H7 (cell line): ENCODE results near the gene DNAJA4. TPM values are rescaled to one million over a fixed set of nuclear protein-coding genes. Genes with fewer than 3 reads are reported as not detected.

Experiments used
- DNase-seq: peaks from one replicate; pipeline ENCODE4 v3.0.0; 2012
- H3K27me3 ChIP-seq: 2 replicates; pipeline ENCODE4 v1.6.0; 2011; ENCODE audit warnings: mild to moderate bottlenecking, low read length; ENCODE audit not compliant: control insufficient read depth, insufficient read depth
- H3K36me3 ChIP-seq: replicated peaks from 2 replicates; pipeline ENCODE4 v1.5.1; 2011; ENCODE audit warnings: low read length; ENCODE audit not compliant: control insufficient read depth, insufficient read depth
- H3K4me3 ChIP-seq: 2 replicates; pipeline ENCODE4 v1.5.1; 2011; ENCODE audit warnings: low read depth, mild to moderate bottlenecking, control low read depth, low read length, moderate library complexity; ENCODE audit not compliant: insufficient read depth
- total RNA-seq: library from RNA; depleted of rRNA; stranded (reverse); fragments of >200 nt; shearing (Covaris generic); gene quantifications from 2 replicates; pipeline ENCODE4 v1.2.3, GENCODE V29; 2014

Gene DNAJA4
- total RNA-seq, 1 experiment from 2014 or later = 0.03 TPM

DNA sequence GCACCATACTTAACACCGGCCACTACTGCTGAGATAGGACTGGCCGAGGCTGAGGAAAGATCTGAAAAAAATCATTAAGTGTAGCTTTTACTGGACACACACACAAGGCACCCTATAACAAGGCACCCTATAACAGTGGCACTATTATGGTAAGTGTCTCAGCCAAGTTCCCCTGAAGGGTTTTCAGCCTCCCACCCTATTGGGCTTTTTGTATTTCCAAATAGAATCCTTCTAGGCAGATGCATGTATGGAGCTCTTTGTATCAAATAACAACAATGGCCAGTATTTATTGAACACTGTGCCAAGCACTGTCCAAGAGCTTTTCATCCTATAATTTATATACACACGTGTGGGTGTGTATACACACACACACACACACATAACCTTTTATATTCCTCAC is 6.7 kb upstream of the DNAJA4 start:
- DNase-seq = no peak
- no peak overlapping the region for H3K4me3 ChIP-seq
- H3K27me3 ChIP-seq = no peaks in the 10 kb centered on the region
- H3K36me3 ChIP-seq = no peaks in the 10 kb centered on the region

DNA sequence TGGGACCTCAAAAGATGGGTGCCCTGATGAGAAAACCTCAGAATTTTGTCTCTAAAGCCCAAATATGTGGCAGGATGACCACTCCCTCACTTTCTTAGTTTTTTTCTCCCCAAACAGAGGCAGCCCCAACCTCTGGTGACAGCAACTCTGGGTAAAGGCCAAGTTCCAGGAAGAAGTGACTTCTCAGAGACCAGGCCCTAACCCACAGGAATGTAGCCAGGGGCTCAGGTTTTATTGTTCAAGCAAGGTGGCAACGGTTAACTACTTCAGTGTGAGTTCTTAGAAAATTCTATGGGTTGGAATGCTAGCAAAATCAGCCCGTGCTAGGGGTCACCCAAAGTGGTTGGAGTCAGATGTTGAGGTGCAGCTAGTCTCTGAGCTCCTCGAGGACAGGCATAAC is 5.1 kb upstream of the DNAJA4 start:
- H3K36me3 ChIP-seq = no peaks in the 10 kb centered on the region
- H3K27me3 ChIP-seq = no peaks in the 10 kb centered on the region
- no peak for DNase-seq
- H3K4me3 ChIP-seq = no peak overlapping the region

DNA sequence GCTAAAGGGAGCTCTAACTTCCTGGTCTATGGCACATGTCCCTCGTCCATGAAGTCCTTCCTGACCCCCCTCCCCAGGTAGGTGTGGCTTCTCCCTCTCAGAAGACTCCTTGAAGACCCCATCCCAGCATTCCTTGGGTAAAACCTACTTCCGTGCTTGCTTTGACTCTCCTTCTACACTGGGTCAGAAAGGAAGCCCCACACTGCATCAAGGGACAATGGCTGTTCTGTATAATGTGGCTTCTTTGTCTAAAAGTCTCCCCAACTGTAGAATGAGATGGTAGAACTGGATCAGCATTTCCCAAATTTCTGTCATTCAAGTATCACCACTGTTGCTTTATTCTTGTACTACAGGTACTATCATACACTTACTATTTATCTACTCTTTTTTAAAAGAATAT is 3.9 kb upstream of the DNAJA4 start:
- H3K36me3 ChIP-seq = no peaks in the 10 kb centered on the region
- H3K4me3 ChIP-seq = no peak overlapping the region
- peak; percentile 26 for DNase-seq

DNA sequence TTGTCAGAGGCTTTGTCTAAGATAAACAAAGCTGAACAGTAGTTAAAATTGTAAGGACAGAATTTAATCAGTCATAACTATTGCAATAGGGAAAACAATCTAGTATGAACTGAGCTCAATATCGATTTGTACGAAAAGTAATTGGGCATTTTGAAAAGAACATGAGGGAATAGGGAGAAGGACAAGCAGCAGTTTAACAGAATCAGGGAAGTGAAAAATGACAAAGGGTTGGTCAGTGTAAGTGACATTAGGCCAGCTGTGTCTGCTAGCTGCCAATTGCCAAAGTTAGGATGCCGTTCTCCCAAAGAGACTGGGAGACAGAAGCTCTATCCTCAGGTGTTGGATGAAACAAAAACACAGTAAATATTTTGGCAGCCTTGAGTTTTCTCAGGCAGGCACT is 3.3 kb upstream of the DNAJA4 start:
- no peak for DNase-seq
- H3K27me3 ChIP-seq = no peaks in the 10 kb centered on the region
- no peaks in the 10 kb centered on the region for H3K36me3 ChIP-seq
- H3K4me3 ChIP-seq = no peak overlapping the region

More for the DNA sequence above, 3.9 kb upstream of the DNAJA4 start:
- H3K27me3 ChIP-seq = no peaks in the 10 kb centered on the region

DNA sequence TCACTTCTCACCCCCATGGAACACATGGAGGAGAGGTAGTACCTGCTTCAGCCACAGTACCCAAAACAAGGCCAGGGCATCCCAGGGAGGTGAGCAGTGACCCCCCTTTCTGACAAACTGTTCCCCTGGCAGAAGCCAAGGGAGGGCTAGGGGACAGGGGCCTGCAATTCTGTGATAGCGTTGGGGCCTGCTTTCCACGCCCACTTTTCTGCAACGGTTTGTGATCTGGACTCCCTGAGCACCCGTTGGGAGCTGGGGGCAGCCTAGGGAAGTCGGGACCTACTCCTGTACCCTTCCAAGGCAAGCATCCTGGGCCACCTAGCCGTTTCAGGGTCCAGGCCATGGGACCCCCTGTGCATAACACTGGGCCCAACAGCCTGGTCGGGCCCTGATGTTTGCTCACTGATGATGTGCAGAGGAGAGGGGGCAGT is 996 bp upstream of the DNAJA4 start:
- peak; percentile 42 for DNase-seq
- Histone ChIP-seq H3K4me3 (no peak overlapping the region), H3K27me3 (no peaks in the 10 kb centered on the region), H3K36me3 (no peaks in the 10 kb centered on the region)

DNA sequence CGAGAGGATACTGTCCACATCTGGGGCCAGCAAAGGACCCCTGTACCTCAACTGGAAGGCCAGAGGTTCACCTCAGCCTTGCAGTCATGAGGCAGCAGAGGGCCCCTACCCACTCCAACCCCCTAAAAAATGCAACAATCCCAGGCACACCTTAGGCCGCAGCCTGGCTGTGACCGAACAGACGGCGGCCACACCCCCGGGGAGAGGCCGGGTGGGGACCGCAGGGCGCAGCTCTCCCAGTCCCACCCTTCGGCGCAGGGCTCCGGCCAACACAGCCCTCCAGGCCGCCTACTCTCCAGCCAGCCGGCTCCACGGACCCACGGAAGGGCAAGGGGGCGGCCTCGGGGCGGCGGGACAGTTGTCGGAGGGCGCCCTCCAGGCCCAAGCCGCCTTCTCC is 457 bp upstream of the DNAJA4 start:
- H3K4me3 ChIP-seq = no peak overlapping the region

DNA sequence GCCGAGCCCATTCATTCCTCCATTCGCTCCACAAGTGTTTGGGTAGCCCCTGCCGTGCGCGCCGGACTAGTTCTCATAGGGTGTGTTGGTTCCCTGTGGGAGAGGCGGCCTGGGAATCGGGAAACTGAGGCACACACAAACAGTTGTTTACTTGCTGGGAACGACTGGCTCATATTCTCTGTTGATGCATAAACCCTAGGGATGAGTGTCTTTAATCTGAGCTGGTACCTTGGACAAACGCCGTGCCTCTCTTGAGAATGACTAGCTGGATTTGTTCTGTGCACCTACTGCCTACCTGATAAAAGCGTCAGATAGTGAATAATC is 737 bp downstream of the DNAJA4 start:
- H3K36me3 ChIP-seq = no peaks in the 10 kb centered on the region
- peak overlapping the region; percentile 10; the same call in 1 of the 2 replicates for H3K4me3 ChIP-seq
- no peak for DNase-seq
- H3K27me3 ChIP-seq = no peaks in the 10 kb centered on the region

More for the DNA sequence above, 457 bp upstream of the DNAJA4 start:
- DNase-seq = no peak
- H3K36me3 ChIP-seq = no peaks in the 10 kb centered on the region
- no peaks in the 10 kb centered on the region for H3K27me3 ChIP-seq

DNA sequence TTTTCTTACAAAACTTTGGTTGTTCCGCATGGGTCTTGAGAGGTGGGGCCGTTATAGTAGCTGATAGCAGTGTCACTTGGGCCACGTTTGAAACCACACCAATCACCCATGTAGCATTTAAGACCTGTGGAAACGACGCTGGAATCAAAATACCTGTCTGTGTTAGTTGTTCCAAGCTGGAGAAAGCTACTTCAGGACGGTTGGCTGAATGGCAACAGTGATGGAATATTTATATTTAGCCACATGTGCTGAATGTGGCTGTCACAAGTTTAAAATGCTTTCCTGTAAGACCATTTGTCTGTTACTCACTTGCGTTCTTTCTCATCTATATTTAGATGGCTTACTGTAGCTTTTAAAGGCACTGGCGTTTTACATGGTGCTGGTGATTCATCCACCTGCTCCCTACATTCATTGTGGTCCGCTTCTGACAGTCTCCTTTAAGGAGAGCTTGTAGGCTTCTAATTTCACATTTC is 1.4 kb downstream of the DNAJA4 start:
- Histone ChIP-seq H3K27me3 (no peaks in the 10 kb centered on the region), H3K36me3 (no peaks in the 10 kb centered on the region), H3K4me3 (no peak overlapping the region)
- DNase-seq = no peak

DNA sequence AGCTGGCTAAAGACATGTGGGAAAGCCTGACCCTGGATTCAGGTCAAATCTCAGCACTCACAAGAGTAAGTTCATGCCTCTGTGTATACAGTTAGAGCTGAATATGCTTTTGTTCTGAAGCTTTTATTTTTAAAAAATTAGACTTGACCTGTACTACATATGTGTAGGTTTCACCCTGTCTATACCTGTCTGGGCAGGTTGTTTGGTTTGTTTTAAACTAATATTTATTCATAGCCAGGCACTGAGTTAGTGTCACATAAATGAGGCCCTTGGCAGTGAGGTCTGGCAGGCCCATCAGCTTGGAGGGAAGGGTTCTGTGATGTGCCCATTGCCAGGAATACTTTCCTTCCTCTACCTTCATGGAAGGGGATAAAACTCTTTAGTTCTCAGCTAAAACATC is 1.9 kb downstream of the DNAJA4 start:
- no peak for DNase-seq

DNA sequence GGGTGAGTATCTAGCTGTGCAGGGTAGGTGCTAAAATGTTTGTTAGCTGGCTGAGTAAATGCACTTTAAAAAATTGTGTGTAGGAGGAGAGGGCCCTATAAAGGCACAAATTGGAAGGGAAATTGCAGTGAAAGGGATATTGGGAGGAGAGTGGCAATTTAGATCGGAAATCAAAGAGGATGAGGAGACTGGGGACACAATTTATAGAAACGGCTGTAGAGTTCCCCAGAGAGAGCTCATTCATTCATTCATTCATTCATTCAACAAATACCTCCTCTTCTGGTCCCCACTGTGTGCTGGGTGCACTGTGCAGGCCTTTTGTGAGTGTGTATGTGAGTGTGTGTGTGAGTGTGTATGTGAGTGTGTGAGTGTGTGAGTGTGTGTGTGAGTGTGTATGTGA is 2.4 kb downstream of the DNAJA4 start:
- no peaks in the 10 kb centered on the region for H3K27me3 ChIP-seq
- no peak for DNase-seq
- no peaks in the 10 kb centered on the region for H3K36me3 ChIP-seq
- no peak overlapping the region for H3K4me3 ChIP-seq

More for the DNA sequence above, 1.9 kb downstream of the DNAJA4 start:
- H3K36me3 ChIP-seq = no peaks in the 10 kb centered on the region
- no peaks in the 10 kb centered on the region for H3K27me3 ChIP-seq
- no peak overlapping the region for H3K4me3 ChIP-seq

DNA sequence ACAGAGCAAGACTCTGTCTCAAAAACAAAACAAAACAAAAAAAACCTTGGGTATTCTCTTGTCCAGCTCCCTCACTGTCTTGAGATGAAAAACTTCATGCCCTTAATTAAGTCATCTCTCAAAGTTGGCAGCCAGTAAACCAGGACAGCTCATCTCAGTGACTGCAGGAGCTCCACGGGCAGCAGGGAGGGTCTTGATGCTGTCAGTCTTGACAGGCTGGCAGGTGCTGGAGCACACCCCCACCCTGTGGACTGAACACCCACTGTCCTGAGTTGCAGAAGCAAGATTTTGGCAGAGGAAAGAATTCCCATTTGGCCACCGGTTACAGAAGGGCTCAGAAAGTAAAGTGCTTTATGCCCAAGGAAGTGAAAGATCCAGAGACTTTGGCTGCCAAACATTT is 8.0 kb downstream of the DNAJA4 start:
- Histone ChIP-seq H3K27me3 (no peaks in the 10 kb centered on the region), H3K4me3 (no peak overlapping the region)
- peak; percentile 41 for DNase-seq

DNA sequence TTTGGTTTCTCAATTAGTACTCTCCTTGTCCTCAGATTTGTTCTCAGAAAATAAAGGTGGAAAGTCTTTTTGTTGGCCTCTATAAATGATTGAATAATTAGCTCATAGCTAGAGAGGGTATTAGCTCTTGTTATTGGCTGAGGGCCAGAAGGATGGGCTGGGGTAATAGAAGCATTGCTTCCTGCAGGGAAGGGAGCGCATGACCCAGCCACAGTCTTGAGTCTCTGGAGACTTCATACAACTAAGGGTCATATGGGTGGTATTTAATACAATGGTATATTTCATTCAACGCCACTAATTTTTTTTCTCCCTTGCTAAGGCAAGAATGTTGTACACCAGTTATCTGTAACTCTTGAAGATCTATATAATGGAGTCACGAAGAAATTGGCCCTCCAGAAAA is 8.4 kb downstream of the DNAJA4 start:
- Histone ChIP-seq H3K36me3 (no peaks in the 10 kb centered on the region), H3K27me3 (no peaks in the 10 kb centered on the region), H3K4me3 (no peak overlapping the region)
- DNase-seq = no peak

More for the DNA sequence above, 8.0 kb downstream of the DNAJA4 start:
- no peaks in the 10 kb centered on the region for H3K36me3 ChIP-seq

DNA sequence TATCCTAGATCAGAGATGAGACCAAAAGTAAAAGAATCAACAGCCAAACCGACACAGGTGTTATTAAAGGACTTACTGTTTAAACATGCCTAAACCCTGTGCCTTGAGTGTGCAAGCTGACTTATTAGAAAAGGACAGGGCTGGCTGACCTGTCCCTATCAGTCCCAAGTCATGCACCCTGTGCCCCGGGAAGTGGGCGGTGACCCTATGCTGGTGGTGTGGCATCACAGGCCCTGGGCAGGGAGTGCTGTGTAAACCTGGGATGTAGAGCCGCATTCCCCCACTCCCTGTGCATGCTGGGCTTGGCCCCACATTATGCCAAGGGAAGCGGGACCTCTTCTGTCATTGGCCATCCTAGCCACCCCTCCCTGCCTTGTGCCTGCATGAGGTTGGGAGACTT is 10.6 kb downstream of the DNAJA4 start:
- no peaks in the 10 kb centered on the region for H3K27me3 ChIP-seq
- no peak overlapping the region for H3K4me3 ChIP-seq
- H3K36me3 ChIP-seq = no peaks in the 10 kb centered on the region; the same call in 1 of the 2 replicates
- no peak for DNase-seq

DNA sequence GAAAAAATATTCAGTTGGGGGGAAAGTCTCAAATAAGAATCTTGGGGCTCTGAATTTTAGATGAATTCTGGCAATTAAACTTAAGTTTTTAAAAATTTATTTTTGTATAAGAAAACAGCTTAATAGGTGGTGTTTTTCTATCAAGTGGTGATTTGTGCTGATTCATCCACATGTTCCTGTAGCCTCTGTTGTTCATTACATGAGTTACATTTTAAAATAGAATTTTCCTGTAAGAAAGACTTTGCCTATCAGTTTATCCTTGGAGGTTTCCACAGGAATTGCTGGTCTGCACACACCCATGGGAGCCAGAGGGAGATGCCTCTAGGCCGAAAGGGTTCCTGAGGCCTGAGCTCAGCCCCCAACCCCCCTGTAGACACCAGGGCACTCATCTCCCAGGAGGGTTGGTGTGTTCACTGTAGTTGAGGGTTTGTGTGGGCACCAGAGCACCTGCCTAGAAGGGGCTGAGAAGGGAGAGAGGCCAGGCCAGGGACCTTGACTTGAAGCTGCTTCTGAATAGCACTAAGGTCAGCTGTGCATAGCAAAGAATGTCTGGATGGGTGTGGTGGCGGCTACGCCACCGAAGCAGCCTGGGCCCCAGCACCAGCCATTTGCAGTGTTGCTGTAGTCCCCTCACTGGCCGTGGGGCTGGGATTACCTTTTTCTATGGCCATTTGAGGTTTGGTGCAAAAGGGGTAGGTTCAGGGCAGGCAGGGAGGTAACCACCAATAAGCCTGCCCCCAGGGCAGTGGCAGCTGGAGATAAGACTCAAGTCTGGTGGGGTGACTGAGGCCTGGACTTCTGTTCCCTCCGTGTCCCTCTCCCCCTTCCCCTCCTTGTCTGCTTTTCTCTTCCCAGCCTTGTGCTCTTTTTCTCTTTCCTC is 11.9 kb downstream of the DNAJA4 start:
- no peaks in the 10 kb centered on the region for H3K27me3 ChIP-seq
- no peaks in the 10 kb centered on the region; the same call in none of the 2 replicates for H3K36me3 ChIP-seq
- no peak overlapping the region for H3K4me3 ChIP-seq
- DNase-seq = no peak

DNA sequence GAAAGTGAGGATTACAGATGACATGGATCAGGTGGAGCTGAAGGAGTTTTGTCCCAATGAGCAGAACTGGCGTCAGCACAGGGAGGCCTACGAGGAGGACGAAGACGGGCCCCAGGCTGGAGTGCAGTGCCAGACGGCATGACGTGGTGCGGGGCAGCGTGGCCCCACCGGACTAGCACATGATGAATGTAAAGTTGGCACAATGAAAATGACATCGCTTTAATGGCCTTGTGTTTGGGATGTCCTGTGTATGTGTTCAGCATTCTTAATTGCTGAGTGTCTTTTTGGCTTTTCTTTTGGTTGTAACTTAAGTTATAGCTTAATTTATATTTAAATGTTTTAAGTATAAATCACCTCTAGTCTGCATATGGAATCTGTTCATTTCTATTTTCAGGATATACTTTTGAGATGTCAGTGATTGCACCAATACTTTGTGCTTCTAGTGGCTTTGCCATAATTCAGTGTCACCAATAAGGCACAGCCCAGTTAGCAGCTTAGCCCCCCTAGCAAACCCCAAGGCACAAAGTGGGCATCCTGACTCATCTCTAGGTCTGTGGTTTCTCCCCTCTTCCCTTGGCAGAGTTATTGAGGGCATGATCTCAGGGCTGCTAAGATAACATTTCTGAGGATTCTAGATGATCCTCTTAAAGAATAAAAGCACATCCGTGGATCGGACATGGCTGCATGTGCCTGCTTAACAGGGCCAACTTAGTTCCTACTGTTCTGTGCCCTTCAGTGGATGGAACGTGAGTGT is 16.1 kb downstream of the DNAJA4 start:
- H3K36me3 ChIP-seq = peaks cover 3% of the 10 kb centered on the region
- H3K4me3 ChIP-seq = no peak overlapping the region
- H3K27me3 ChIP-seq = no peaks in the 10 kb centered on the region
- no peak for DNase-seq
